A549 treated with Hydrocortisone at 1 μM for 4 hours (cell line): Measurements from ENCODE around the gene ZNF605. TPM values are rescaled to one million over a fixed set of nuclear protein-coding genes. Genes with fewer than 3 reads are reported as not detected.

Source experiments
- total RNA-seq: library from RNA; stranded (reverse); fragments of 200-300 nt; extraction: Qiagen RNA extraction; gene quantifications from 5 replicates; pipeline ENCODE4 v1.2.3, GENCODE V29; 2022

Gene ZNF605
- total RNA-seq: 2.1 to 4.1 TPM (median 3.1 TPM) in 5 replicates

DNA sequence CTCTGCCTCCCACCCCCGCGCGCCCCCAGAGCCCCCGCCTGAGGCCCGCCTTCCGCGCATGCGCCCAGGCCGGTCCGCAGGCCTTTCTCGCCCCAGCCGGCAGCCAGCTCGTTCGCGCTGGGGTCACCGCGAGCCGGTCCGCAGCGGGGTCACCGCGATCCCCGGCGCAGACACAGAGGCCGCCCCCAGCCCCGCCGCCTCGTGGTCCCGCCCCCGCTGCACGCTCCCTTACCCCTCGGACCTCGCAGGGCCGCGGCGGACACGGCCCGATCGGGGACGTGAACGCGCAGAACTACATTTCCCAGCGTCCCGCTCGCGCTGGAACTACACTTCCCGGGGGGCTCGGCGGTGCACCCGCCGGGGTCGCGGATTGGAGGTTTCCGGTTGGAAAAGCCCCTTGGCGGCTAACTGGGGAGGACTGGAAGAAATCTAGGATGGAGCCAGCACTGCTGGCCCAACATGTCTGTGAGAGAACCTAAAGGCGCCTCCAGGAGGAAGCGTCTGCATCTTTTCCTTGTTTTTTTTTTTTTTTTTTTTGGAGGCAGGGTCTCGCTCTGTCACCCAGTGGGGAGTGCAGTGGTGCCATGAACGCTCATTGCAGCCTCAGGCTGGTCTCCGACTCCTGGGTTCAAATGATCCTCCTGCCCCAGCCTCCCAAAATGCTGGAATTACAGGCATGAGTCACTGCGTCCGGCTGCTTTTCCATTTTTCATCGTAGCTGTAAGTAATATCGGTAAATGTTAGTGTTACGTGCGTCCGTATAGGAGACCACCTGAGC is at the start of gene ZNF605:
Gene ZNF605, minus strand, starts transcription at position 296 of the 778 bp plus-strand sequence. CDS start 10,671 bp downstream, outside the sequence.

DNA sequence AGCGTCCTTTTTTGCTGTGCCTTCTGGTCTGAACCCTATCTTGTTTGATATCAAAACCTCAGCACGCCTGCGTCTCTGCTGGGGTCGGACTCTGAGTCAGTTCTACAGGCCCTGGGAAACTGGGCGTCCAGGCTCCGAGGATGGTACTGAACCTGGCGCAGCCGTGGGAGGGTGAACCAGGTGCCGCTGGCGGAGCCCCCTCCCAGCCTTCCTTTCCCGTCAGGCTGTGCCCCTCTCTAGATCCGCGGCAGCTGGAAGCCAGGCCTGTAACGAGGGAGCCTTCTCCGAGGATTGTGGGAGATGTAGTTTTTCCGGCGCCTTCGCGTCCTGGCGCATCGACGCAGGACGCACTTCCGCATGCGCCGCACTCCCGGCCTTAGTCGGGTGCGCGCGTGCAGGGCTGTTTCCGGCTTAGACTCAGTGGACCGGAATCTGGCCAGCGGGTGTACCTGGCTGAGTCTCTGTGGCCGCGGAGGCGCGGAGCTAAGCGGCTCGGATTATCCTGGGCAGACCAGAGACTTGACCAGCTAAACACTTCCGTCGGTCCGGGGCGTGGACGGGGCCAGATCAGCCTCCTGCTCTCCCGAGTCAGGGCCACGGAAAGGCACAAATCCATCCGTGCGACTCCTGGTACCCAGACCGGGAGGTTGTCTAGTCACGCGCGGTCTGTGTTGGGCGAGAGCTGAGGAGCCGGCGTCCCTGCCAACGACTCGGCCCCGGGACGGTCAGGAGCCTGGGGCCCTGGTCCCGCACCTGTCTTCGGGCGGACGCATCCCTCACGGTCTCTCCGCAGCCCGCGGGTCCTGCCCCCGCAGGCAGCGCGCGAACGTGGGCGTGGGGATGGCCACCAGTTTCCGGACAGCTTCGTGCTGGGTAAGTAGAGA is 30.1 kb upstream of the ZNF605 start, which contains the start of gene ZNF26:
Gene ZNF26, plus strand, starts transcription at position 367 of the 884 bp plus-strand sequence. Its CDS starts 474 bp downstream, at position 841.

DNA sequence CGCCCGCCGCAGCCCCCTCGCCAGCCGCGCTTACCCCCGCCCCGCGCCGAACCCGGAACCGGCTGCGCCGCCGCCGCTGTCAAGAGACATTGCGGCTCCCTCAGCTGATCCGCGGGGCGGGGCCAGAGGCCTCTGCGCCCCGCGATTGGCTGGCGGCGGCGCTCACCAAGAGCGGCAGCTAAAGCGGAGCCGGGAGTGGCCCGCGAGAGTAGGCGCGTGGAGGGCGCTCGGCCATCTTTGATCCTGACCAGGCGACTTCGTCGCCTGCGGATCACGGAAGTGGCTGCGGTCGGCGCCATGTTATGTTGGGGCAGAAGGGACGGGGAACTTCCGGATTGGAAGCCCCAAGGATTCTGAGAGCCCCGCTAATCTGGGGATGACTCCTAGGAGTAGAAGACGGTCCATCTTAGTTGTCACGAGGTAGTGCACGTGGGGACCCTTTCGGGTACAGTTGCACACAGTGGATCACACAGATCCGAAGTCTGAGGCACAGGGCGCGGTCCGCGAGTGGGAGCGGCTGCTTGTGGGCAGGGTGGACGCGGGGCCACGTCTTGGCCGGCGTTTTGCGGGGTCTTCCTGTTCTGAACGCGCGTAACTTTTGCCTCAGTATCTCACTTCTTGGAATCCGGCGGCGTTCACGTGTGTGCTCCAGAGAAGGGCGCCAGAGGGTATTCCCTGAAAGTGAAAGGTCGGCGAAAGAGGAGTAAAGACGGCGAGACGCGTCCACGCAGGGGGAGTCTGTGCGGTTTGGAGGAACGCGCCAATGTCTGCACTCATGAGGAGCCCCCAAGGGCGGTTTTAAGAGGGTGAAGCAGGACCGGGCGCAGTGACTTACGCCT is 68.4 kb downstream of the ZNF605 start, which contains the start of gene CHFR:
Gene CHFR, minus strand, starts transcription at position 93 of the 839 bp plus-strand sequence. CDS start 277 bp downstream, outside the sequence.

Other genes starting within 250 kb of the ZNF605 start
- 45.5 to 55.1 TPM (median 53.3 TPM) in 5 replicates for gene PGAM5, start 245.5 kb downstream of the ZNF605 start, total RNA-seq
- gene ANKLE2, start 194.5 kb downstream of the ZNF605 start, total RNA-seq: 67.9 to 87.0 TPM (median 74.3 TPM) in 5 replicates
- gene GOLGA3, start 127.4 kb downstream of the ZNF605 start, total RNA-seq: 19.4 to 30.2 TPM (median 21.1 TPM) in 5 replicates
- 20.6 to 26.6 TPM (median 22.6 TPM) in 5 replicates for gene CHFR, start 68.7 kb downstream of the ZNF605 start, total RNA-seq
- 7.0 to 10.3 TPM (median 7.8 TPM) in 5 replicates for gene ZNF26, start 30.1 kb upstream of the ZNF605 start, total RNA-seq
- gene ZNF84, start 81.2 kb upstream of the ZNF605 start, total RNA-seq: 10.6 to 15.8 TPM (median 11.9 TPM) in 5 replicates
- gene ZNF140, start 124.6 kb upstream of the ZNF605 start, total RNA-seq: 8.7 to 9.8 TPM (median 9.1 TPM) in 5 replicates
- 0.16 to 0.46 TPM (median 0.37 TPM) in 5 replicates for gene ZNF891, start 174.0 kb upstream of the ZNF605 start, total RNA-seq
- gene ZNF10, start 174.3 kb upstream of the ZNF605 start, total RNA-seq: 1.1 to 1.9 TPM (median 1.3 TPM) in 5 replicates
- gene ZNF268, start 225.2 kb upstream of the ZNF605 start, total RNA-seq: 8.1 to 19.0 TPM (median 10.4 TPM) in 5 replicates